Progenitor cell of endocrine pancreas (in vitro differentiated cells): ENCODE measurements around the gene TPRG1L. TPM values are rescaled to one million over a fixed set of nuclear protein-coding genes. Genes with fewer than 3 reads are reported as not detected.

Experiments used
- DNase-seq: peaks from one replicate; pipeline ENCODE4 v3.0.0; 2021; ENCODE audit warnings: low spot score; ENCODE audit not compliant: unreplicated experiment
- H3K27ac Mint-ChIP-seq: 2 replicates; pipeline ENCODE4 v1.8.0; 2021; ENCODE audit warnings: mild to moderate bottlenecking, moderate library complexity, mixed read lengths
- H3K27me3 Mint-ChIP-seq: 2 replicates; pipeline ENCODE4 v1.8.0; 2021; ENCODE audit warnings: mixed read lengths
- H3K36me3 Mint-ChIP-seq: 2 replicates; pipeline ENCODE4 v1.8.0; 2022; ENCODE audit warnings: mixed read lengths; ENCODE audit not compliant: insufficient read depth
- H3K4me1 Mint-ChIP-seq: 2 replicates; pipeline ENCODE4 v1.8.0; 2021; ENCODE audit warnings: low read depth, mixed read lengths
- H3K4me3 Mint-ChIP-seq: 2 replicates; pipeline ENCODE4 v1.8.0; 2021; ENCODE audit warnings: low read depth, mild to moderate bottlenecking, moderate library complexity, mixed read lengths
- H3K9me3 Mint-ChIP-seq: 2 replicates; pipeline ENCODE4 v1.8.0; 2021; ENCODE audit warnings: low read depth, mixed read lengths
- total RNA-seq: library from RNA; stranded (reverse); gene quantifications from 2 replicates; pipeline ENCODE4 v1.2.1, GENCODE V29; 2021
- TF ChIP-seq, protein P1 (sequence below): fragments of 200-600 bp; sonication (generic); IDR thresholded peaks from one replicate; pipeline ENCODE4 v1.5.0; 2021; ENCODE audit warnings: antibody characterized with exemption, mild to moderate bottlenecking; ENCODE audit not compliant: unreplicated experiment

The TPRG1L gene
- total RNA-seq, 1 donor from 2014 or later: 31.4 TPM

DNA sequence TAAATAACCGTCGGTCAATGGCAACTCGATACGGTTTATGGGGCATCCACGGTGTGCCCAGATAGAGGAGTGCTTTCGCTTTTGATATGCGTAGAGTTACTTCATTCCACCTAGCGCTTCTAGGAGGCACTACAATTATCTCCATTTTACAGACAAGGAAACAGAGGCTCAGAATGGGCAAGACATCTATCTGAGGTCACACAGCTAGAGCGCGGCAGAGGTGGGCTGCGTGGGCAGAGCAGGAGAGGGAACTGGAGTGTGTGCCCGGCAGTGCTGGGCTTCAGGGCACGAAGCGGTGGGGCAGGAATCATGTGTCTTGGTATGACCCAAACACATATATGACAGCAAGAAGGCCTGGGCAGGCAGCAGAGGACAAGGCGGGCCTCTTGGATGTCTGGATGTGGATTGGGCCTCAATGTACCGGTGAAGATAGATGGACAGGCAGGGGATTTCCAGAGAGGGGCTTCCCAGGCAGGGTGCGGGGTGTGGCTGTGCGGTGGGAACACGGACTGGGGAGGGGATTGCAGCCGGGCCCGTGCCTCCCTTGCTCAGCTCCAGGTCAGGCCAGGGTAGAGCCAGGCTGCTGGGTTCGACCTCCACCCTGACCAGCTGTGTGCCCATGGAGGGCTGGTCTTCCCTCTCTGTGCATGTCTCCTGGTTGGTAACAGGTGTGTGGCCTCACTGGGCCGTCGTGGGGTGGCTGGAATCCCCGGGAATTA lies 48.7 kb downstream of the TPRG1L start:
- Mint-ChIP-seq H3K4me3 (no peak overlapping the region), H3K9me3 (no peaks in the 10 kb centered on the region)
- DNase-seq: no peak

DNA sequence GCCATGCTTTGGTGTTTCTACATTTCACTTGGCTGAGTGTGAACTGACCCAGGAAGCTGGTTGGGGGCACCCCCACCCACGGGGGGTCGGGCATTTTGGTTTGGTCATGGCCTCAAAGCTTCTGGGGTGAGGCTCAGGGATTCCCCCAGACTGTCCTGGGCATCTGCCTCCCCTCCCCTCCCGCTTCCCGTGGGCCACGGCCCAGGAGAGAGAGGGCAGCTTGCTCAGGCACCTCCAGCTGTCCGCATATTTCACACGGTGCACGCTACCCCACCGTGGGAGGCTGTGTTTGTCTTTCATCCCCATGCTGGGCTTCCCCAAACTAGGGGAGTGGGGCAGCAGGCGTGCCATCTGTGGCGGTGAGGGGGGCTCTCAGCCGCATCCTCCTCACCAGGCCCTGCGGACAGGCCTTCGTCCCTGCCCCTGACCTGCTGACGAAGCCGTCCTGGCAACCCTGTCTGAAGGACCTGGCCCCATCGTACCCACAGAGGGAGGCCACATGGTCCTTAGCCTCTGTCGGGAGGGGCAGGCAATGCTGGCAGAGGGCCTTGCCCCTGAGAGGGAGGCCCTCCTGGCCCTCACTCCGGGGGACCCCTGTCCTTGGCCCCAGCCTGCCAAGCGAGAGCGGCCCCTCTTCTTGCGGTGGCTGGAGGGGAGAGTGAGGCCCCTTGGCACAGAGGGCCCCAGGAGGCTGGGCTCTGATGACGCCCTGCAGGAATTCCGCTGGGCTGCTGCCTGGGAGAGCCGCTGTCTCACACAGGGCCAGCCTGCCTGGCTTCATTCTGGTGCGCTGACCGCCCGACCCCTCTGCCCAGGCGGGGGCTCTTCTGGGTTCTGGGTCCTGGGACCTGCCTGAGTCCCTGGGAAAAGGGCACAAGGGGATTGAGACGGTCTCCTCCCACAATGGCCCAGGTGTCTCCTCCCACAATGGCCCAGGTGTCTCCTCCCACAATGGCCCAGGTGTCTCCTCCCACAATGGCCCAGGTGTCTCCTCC lies 49.6 kb downstream of the TPRG1L start:
- peaks cover 40% of the 10 kb centered on the region for H3K27me3 Mint-ChIP-seq
- H3K4me3 Mint-ChIP-seq: no peak overlapping the region
- DNase-seq: no peak
- TF ChIP-seq, protein P1, sequence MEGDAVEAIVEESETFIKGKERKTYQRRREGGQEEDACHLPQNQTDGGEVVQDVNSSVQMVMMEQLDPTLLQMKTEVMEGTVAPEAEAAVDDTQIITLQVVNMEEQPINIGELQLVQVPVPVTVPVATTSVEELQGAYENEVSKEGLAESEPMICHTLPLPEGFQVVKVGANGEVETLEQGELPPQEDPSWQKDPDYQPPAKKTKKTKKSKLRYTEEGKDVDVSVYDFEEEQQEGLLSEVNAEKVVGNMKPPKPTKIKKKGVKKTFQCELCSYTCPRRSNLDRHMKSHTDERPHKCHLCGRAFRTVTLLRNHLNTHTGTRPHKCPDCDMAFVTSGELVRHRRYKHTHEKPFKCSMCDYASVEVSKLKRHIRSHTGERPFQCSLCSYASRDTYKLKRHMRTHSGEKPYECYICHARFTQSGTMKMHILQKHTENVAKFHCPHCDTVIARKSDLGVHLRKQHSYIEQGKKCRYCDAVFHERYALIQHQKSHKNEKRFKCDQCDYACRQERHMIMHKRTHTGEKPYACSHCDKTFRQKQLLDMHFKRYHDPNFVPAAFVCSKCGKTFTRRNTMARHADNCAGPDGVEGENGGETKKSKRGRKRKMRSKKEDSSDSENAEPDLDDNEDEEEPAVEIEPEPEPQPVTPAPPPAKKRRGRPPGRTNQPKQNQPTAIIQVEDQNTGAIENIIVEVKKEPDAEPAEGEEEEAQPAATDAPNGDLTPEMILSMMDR: no peak
- H3K4me1 Mint-ChIP-seq: peaks cover 3% of the 10 kb centered on the region
- no peaks in the 10 kb centered on the region for H3K36me3 Mint-ChIP-seq
- no peak overlapping the region for H3K27ac Mint-ChIP-seq
- H3K9me3 Mint-ChIP-seq: no peaks in the 10 kb centered on the region

More for the DNA sequence above, 48.7 kb downstream of the TPRG1L start:
- Mint-ChIP-seq H3K27me3 (peaks cover 39% of the 10 kb centered on the region), H3K27ac (no peak overlapping the region), H3K36me3 (no peaks in the 10 kb centered on the region), H3K4me1 (peaks cover 5% of the 10 kb centered on the region)
- TF ChIP-seq, protein P1: no peak

DNA sequence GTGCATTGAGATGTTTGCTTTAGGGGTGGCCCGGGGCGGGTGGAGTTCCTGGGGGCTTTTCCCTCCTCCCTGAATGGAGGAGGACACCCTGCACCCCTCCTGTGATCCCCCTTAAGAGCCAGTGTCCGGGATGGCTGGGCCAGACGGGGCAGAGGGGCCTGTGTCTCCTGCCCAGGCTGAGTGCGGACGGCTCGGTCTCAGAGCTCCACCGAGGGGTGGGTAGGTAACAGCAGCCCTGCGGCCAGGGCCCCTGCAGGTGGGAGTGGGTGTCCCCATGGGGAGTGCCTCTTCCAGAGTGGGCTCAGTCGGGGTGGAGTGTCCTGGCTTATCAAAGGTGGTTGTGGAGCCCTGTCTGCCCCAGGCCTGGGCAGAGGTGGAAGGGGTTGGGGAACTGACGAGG lies 50.6 kb downstream of the TPRG1L start:
- no peaks in the 10 kb centered on the region for H3K36me3 Mint-ChIP-seq
- no peak for DNase-seq
- H3K4me3 Mint-ChIP-seq: no peak overlapping the region
- no peak overlapping the region for H3K27ac Mint-ChIP-seq
- no peaks in the 10 kb centered on the region for H3K9me3 Mint-ChIP-seq
- H3K27me3 Mint-ChIP-seq: peaks cover 43% of the 10 kb centered on the region
- H3K4me1 Mint-ChIP-seq: peaks cover 3% of the 10 kb centered on the region
- TF ChIP-seq, protein P1: no peak

DNA sequence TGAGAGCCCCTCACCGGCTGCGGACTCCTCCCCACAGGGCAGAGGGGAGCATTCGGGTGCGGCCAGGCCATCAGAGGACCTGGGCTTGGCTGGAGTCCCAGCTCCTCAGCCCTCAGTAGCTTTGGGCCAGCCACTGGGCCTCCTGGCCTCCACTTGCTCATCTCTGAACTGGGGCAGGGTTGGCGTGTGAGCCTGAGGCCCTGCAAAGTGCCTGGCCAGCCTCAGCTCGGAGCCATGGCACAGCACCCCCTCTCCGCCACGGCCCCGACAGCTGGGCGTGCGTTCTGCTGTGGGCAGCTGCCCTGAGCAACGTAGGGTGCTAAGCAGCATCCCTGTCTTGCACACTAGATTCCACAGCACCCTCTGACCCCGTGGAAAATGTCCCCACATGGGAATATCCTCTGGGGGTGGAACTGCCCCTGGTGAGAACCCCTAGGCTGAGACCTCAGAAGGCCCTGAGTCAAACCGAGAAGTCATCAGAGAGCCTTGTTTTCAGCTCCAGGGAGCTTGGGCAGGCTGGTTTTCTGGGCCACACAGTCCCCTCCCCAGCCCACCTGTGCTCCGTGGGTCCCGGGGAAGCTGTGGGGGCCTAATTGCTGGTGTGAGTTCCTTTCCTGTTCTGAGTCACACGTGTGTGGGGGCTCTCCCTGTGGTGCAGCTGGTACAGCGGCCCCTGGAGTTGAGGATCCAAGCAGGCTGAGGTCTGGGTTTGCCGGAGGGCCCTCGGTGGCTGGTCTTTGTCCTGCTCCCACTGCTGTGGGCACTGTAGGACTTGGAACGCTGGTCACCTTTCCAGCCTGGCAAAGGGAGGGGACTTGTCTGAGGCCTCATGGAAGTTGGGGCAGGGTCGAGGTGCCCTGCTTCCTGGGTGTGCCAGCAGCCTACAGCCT lies 52.0 kb downstream of the TPRG1L start:
- Mint-ChIP-seq H3K9me3 (no peaks in the 10 kb centered on the region), H3K4me3 (no peak overlapping the region), H3K27ac (no peak overlapping the region), H3K36me3 (no peaks in the 10 kb centered on the region), H3K27me3 (peaks cover 32% of the 10 kb centered on the region), H3K4me1 (peaks cover 3% of the 10 kb centered on the region)
- TF ChIP-seq, protein P1: no peak
- no peak for DNase-seq

DNA sequence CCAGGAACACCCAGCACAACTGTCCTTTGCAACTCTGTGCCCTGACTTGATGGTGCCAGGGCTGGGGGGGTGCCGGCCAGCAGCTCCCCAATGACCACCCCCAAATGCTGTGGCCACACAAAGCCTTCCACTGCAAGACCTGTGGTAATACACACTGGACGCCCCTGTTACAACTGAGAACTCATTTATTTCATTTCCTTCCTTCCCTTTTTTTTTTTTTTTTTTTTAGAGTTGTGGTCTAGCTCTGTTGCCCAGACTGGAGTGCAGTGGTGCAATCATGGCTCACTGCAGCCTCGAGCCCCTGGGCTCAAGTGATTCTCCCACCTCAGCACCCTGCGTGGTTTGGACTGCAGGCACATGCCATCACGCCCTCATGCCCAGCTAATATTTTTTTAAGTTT lies 52.7 kb downstream of the TPRG1L start:
- Mint-ChIP-seq H3K27ac (peak overlapping the region; percentile 71), H3K9me3 (no peaks in the 10 kb centered on the region), H3K36me3 (no peaks in the 10 kb centered on the region), H3K4me3 (no peak overlapping the region), H3K4me1 (peaks cover 3% of the 10 kb centered on the region), H3K27me3 (peaks cover 26% of the 10 kb centered on the region)
- TF ChIP-seq, protein P1: no peak
- DNase-seq: no peak
